ENCODE results near the gene GIT2.

DNA sequence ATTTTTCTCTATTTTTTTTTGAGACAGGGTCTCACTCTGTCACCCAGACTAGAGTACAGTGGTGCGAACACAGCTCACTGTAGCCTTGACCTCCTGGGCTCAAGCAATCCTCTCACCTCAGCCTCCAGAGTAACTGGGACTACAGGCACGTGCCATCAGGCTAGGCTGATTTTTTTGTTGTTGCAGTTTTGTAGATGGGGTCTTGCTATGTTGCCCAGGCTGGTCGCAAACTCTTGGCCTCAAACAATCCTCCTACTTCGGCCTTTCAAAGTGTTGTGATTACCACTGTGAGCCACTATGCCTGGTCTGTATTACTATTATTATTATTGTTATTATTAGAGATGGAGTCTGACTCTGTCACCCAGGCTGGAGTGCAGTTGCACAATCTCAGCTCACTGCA is 23.3 kb downstream of the GIT2 start:
- TF ChIP-seq, protein P1, sequence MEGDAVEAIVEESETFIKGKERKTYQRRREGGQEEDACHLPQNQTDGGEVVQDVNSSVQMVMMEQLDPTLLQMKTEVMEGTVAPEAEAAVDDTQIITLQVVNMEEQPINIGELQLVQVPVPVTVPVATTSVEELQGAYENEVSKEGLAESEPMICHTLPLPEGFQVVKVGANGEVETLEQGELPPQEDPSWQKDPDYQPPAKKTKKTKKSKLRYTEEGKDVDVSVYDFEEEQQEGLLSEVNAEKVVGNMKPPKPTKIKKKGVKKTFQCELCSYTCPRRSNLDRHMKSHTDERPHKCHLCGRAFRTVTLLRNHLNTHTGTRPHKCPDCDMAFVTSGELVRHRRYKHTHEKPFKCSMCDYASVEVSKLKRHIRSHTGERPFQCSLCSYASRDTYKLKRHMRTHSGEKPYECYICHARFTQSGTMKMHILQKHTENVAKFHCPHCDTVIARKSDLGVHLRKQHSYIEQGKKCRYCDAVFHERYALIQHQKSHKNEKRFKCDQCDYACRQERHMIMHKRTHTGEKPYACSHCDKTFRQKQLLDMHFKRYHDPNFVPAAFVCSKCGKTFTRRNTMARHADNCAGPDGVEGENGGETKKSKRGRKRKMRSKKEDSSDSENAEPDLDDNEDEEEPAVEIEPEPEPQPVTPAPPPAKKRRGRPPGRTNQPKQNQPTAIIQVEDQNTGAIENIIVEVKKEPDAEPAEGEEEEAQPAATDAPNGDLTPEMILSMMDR (IDR thresholded peaks at IDR 0.05; ENCODE audit: low read depth, low read length, poor library complexity, severe bottlenecking): no peak
- no peak for TF ChIP-seq EZH2phosphoT487 (IDR thresholded peaks at IDR 0.05; ENCODE audit: borderline replicate concordance, low read length)
